ENCODE results near the gene CADM1. TPM values are rescaled to one million over a fixed set of nuclear protein-coding genes. Genes with fewer than 3 reads are reported as not detected.

The CADM1 gene
- total RNA-seq, 1 experiment from 2014 or later: 0.79 TPM

DNA sequence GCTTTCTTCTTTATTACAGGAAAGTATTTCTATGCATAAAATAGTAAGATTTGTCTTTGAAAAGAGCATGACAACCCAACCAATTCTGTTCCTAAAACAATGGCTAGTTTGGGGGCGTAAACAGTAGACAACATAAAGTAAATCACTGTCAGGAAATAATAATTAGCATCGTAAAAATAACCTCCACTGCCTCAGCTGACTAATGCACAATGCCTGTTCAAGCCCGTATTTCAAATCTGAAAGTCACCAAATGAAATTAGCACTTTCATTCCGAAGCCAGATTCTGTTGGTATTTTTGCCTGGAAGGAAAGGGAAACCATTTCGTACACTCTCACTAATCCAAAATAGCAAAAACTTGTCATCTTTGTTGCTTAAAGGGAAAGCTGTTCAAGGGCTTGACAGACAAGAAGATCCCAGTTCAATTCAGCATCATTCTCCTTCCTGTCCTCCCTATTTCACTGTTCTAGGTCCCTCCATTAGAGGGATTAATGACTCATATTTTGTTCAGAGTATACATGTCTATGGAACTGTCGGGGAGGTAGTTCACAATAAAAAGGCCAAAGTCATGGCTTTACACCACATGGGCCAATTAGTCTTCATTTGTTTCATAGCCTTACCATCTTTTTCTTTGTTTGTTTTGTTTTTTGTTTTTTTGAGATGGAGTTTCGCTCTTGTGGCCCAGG lies 154.7 kb downstream of the CADM1 start:
- CTCF ChIA-PET: no interaction called here
- no peak for DNase-seq (ENCODE audit: low read depth, low spot score)
- no peak overlapping the region for H3K9ac ChIP-seq (ENCODE audit: low read length)

DNA sequence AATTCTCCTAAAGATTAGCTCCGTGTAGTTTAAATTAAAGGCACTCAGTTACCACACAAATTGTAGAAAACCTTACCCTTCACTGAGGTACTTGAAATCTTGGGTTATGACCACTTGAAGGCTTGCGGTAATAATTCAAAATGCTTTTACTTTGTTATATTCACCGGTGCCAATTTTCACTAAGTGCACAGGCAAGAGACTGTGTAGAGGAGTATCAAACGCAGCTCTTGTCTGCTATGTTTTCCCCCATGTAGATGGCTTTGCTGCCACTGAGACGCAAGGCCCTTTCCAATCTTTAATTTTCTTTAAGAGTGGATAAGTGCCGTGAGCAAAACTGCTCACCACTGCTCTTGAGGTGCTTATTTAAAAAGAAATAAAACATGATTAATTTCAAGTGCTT lies 155.8 kb downstream of the CADM1 start:
- Histone ChIP-seq H3K9me2 (ENCODE audit: insufficient read depth) (no peaks in the 10 kb centered on the region), H3K4me1 (ENCODE audit: control insufficient read depth in 1 of 2, insufficient read depth in 2 of 2, low read length in 2 of 2) (no peaks in the 10 kb centered on the region), H3K36me3 (ENCODE audit: control insufficient read depth in 1 of 2, insufficient read depth in 2 of 2, low read length in 2 of 2) (no peaks in the 10 kb centered on the region), H3K4me3 (replicated peaks in 1 of 2; ENCODE audit: low read depth in 1 of 2, low read length in 2 of 2) (no peak overlapping the region), H3K4me2 (ENCODE audit: low read length) (no peak overlapping the region), H3K9me3 (ENCODE audit: control insufficient read depth in 1 of 2, insufficient read depth in 1 of 2, low read depth in 1 of 2, low read length in 2 of 2) (peaks cover 0 to 4% of the 10 kb centered on the region in 2 experiments; a peak in 2 of 4 replicates), H3K79me2 (ENCODE audit: insufficient read depth, low read length) (no peaks in the 10 kb centered on the region), H3K9ac (ENCODE audit: low read length) (no peak overlapping the region), H3K27me3 (ENCODE audit: insufficient read depth, low read length) (no peaks in the 10 kb centered on the region), H2AFZ (ENCODE audit: low read depth, low read length, poor library complexity, severe bottlenecking) (no peak overlapping the region), H4K20me1 (ENCODE audit: insufficient read depth) (no peaks in the 10 kb centered on the region), H3K27ac (ENCODE audit: low read depth, low read length) (no peak overlapping the region)
- CTCF ChIA-PET: no interaction called here
- POLR2A ChIA-PET: no interaction called here
- ATAC-seq: no peak
- intact Hi-C loops (cut with micrococcal nuclease): no loop called here
- no peak for DNase-seq (ENCODE audit: low read depth, low spot score)
- BruUV-seq (replicated peaks): no TSS peak
- RAD21 ChIA-PET (ENCODE audit: low non-redundant PET in 1 of 2, low total read pairs in 2 of 2, uncharacterized antibody in 2 of 2, unreplicated experiment in 2 of 2): no interaction called here
- TF ChIP-seq ELF1 (IDR thresholded peaks at IDR 0.05; ENCODE audit: borderline replicate concordance, low read depth): no peak
- TF ChIP-seq EZH2phosphoT487 (IDR thresholded peaks at IDR 0.05; ENCODE audit: borderline replicate concordance): no peak
- no peak for TF ChIP-seq EZH2 (IDR thresholded peaks at IDR 0.05)
- TF ChIP-seq, protein P1, sequence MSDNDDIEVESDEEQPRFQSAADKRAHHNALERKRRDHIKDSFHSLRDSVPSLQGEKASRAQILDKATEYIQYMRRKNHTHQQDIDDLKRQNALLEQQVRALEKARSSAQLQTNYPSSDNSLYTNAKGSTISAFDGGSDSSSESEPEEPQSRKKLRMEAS (IDR thresholded peaks at IDR 0.05): no peak
- no peak for TF ChIP-seq POLR2AphosphoS5 (IDR thresholded peaks at IDR 0.05; ENCODE audit: low read depth, low read length)
- no peak for TF ChIP-seq SRF (IDR thresholded peaks at IDR 0.05; ENCODE audit: low read depth)
- TF ChIP-seq ZFX (IDR thresholded peaks at IDR 0.05): no peak
- TF ChIP-seq CBX3 (IDR thresholded peaks at IDR 0.05; ENCODE audit: low read depth): no peak
- no peak for TF ChIP-seq JUND (IDR thresholded peaks at IDR 0.05)
- TF ChIP-seq CTCF (IDR thresholded peaks at IDR 0.05 in 2 of 3, conservative IDR thresholded peaks at IDR 0.05 in 1 of 3; ENCODE audit: borderline replicate concordance in 1 of 3, insufficient read depth in 1 of 3, low read depth in 2 of 3, low read length in 2 of 3): no peak
- TF ChIP-seq CEBPB (IDR thresholded peaks at IDR 0.05; ENCODE audit: low read depth): no peak
- no peak for TF ChIP-seq REST (IDR thresholded peaks at IDR 0.05; ENCODE audit: low read depth)

More for the DNA sequence above, 154.7 kb downstream of the CADM1 start:
- POLR2A ChIA-PET: no interaction called here
- intact Hi-C loops (cut with micrococcal nuclease): no loop called here
- H3K4me2 ChIP-seq (ENCODE audit: low read length): no peak overlapping the region
- RAD21 ChIA-PET (ENCODE audit: low non-redundant PET in 1 of 2, low total read pairs in 2 of 2, uncharacterized antibody in 2 of 2, unreplicated experiment in 2 of 2): no interaction called here
- no peaks in the 10 kb centered on the region for H3K4me1 ChIP-seq (ENCODE audit: control insufficient read depth in 1 of 2, insufficient read depth in 2 of 2, low read length in 2 of 2)
- no peaks in the 10 kb centered on the region for H3K36me3 ChIP-seq (ENCODE audit: control insufficient read depth in 1 of 2, insufficient read depth in 2 of 2, low read length in 2 of 2)
- H3K27ac ChIP-seq (ENCODE audit: low read depth, low read length): no peak overlapping the region
- no peaks in the 10 kb centered on the region for H4K20me1 ChIP-seq (ENCODE audit: insufficient read depth)
- ATAC-seq: no peak
- no TSS peak for BruUV-seq (replicated peaks)
- H3K9me2 ChIP-seq (ENCODE audit: insufficient read depth): no peaks in the 10 kb centered on the region
- peaks cover 0 to 4% of the 10 kb centered on the region in 2 experiments; a peak in 2 of 4 replicates for H3K9me3 ChIP-seq (ENCODE audit: control insufficient read depth in 1 of 2, insufficient read depth in 1 of 2, low read depth in 1 of 2, low read length in 2 of 2)
- H3K79me2 ChIP-seq (ENCODE audit: insufficient read depth, low read length): no peaks in the 10 kb centered on the region
- TF ChIP-seq JUND (IDR thresholded peaks at IDR 0.05) (no peak), YY1 (IDR thresholded peaks at IDR 0.05; ENCODE audit: extremely low read depth, insufficient replicate concordance, low read depth, low read length) (no peak)
- no peak overlapping the region for H3K4me3 ChIP-seq (replicated peaks in 1 of 2; ENCODE audit: low read depth in 1 of 2, low read length in 2 of 2)
- no peaks in the 10 kb centered on the region for H3K27me3 ChIP-seq (ENCODE audit: insufficient read depth, low read length)
- H2AFZ ChIP-seq (ENCODE audit: low read depth, low read length, poor library complexity, severe bottlenecking): no peak overlapping the region

Data from HCT116 (cell line).